ENCODE data around the gene FBXW8.
A peak's percentile ranks its signal among the peaks of the same experiment; 100 is the strongest.

Gene FBXW8

GRCh38 chr12:116982791-116983411 lies 72.2 kb downstream of the FBXW8 start:
- Histone ChIP-seq H3K27ac (no peak overlapping the region), H3K4me2 (peak overlapping the region; percentile 53)

GRCh38 chr12:116984098-116984497 lies 73.3 kb downstream of the FBXW8 start:
- Histone ChIP-seq H3K27me3 (no peaks in the 10 kb centered on the region), H3K4me2 (no peak overlapping the region)

More at GRCh38 chr12:116982791-116983411, 72.2 kb downstream of the FBXW8 start:
- Histone ChIP-seq H3K4me1 (peaks cover 40% of the 10 kb centered on the region), H3K4me3 (no peak overlapping the region), H3K9ac (no peak overlapping the region), H3K36me3 (peaks cover 35% of the 10 kb centered on the region), H3K27me3 (no peaks in the 10 kb centered on the region), H3K9me3 (no peaks in the 10 kb centered on the region), H4K20me1 (no peaks in the 10 kb centered on the region)
- no peak for TF ChIP-seq Cebpa-rat (IDR thresholded peaks at IDR 0.05)

GRCh38 chr12:116990329-116990728 lies 79.6 kb downstream of the FBXW8 start:
- no peaks in the 10 kb centered on the region for H3K27me3 ChIP-seq
- no peak overlapping the region for H3K4me2 ChIP-seq
- H3K36me3 ChIP-seq, result peaks cover 80% of the 10 kb centered on the region
- H3K4me1 ChIP-seq, result peaks cover 14% of the 10 kb centered on the region
- H3K27ac ChIP-seq, result no peak overlapping the region
- no peaks in the 10 kb centered on the region for H3K9me3 ChIP-seq
- no peak overlapping the region for H3K4me3 ChIP-seq
- TF ChIP-seq Cebpa-rat (IDR thresholded peaks at IDR 0.05), result no peak
- no peak overlapping the region for H3K9ac ChIP-seq
- H4K20me1 ChIP-seq, result peaks cover 9% of the 10 kb centered on the region; the same call in 1 of the 2 replicates

More at GRCh38 chr12:116984098-116984497, 73.3 kb downstream of the FBXW8 start:
- no peak for TF ChIP-seq Cebpa-rat (IDR thresholded peaks at IDR 0.05)
- H3K36me3 ChIP-seq, result peaks cover 47% of the 10 kb centered on the region
- H3K9ac ChIP-seq, result no peak overlapping the region
- no peaks in the 10 kb centered on the region for H4K20me1 ChIP-seq
- H3K4me3 ChIP-seq, result no peak overlapping the region
- H3K9me3 ChIP-seq, result no peaks in the 10 kb centered on the region
- peaks cover 28% of the 10 kb centered on the region for H3K4me1 ChIP-seq
- H3K27ac ChIP-seq, result no peak overlapping the region

- no peak overlapping the region for H3K27ac ChIP-seq
- H3K4me1 ChIP-seq, result peaks cover 16% of the 10 kb centered on the region
- H3K27me3 ChIP-seq, result no peaks in the 10 kb centered on the region
- H3K9me3 ChIP-seq, result no peaks in the 10 kb centered on the region
- H3K36me3 ChIP-seq, result peaks cover 80% of the 10 kb centered on the region
- no peak overlapping the region for H3K4me3 ChIP-seq
- no peak for TF ChIP-seq Cebpa-rat (IDR thresholded peaks at IDR 0.05)
- no peak overlapping the region for H3K4me2 ChIP-seq
- peaks cover 11% of the 10 kb centered on the region; the same call in 1 of the 2 replicates for H4K20me1 ChIP-seq
- no peak overlapping the region for H3K9ac ChIP-seq
Measured at GRCh38 chr12:116990971-116991966, 80.5 kb downstream of the FBXW8 start.

GRCh38 chr12:116996093-116996492 lies 85.3 kb downstream of the FBXW8 start:
- peaks cover 17% of the 10 kb centered on the region; the same call in 1 of the 2 replicates for H4K20me1 ChIP-seq
- H3K4me1 ChIP-seq, result peaks cover 16% of the 10 kb centered on the region
- no peaks in the 10 kb centered on the region for H3K27me3 ChIP-seq

GRCh38 chr12:116996621-116997020 lies 85.9 kb downstream of the FBXW8 start:
- H3K27me3 ChIP-seq, result no peaks in the 10 kb centered on the region
- no peak overlapping the region for H3K9ac ChIP-seq
- H3K4me3 ChIP-seq, result no peak overlapping the region
- H3K36me3 ChIP-seq, result peaks cover 80% of the 10 kb centered on the region
- no peaks in the 10 kb centered on the region for H3K9me3 ChIP-seq
- H4K20me1 ChIP-seq, result peaks cover 17% of the 10 kb centered on the region; the same call in 1 of the 2 replicates
- peaks cover 16% of the 10 kb centered on the region for H3K4me1 ChIP-seq
- no peak for TF ChIP-seq Cebpa-rat (IDR thresholded peaks at IDR 0.05)
- no peak overlapping the region for H3K4me2 ChIP-seq
- no peak overlapping the region for H3K27ac ChIP-seq

More at GRCh38 chr12:116996093-116996492, 85.3 kb downstream of the FBXW8 start:
- Histone ChIP-seq H3K9ac (no peak overlapping the region), H3K36me3 (peaks cover 80% of the 10 kb centered on the region), H3K27ac (no peak overlapping the region), H3K9me3 (no peaks in the 10 kb centered on the region), H3K4me2 (no peak overlapping the region), H3K4me3 (no peak overlapping the region)
- no peak for TF ChIP-seq Cebpa-rat (IDR thresholded peaks at IDR 0.05)

GRCh38 chr12:116999066-116999465 lies 88.3 kb downstream of the FBXW8 start:
- H3K36me3 ChIP-seq, result peaks cover 85% of the 10 kb centered on the region
- H3K27ac ChIP-seq, result no peak overlapping the region
- no peak for TF ChIP-seq Cebpa-rat (IDR thresholded peaks at IDR 0.05)
- H3K27me3 ChIP-seq, result no peaks in the 10 kb centered on the region
- H3K4me1 ChIP-seq, result peaks cover 15% of the 10 kb centered on the region
- H3K9me3 ChIP-seq, result no peaks in the 10 kb centered on the region
- no peak overlapping the region for H3K4me2 ChIP-seq
- peaks cover 24% of the 10 kb centered on the region; the same call in 1 of the 2 replicates for H4K20me1 ChIP-seq
- no peak overlapping the region for H3K4me3 ChIP-seq
- no peak overlapping the region for H3K9ac ChIP-seq

- H3K4me1 ChIP-seq, result peaks cover 3% of the 10 kb centered on the region
- H3K27ac ChIP-seq, result no peak overlapping the region
- H3K9ac ChIP-seq, result no peak overlapping the region
Measured at GRCh38 chr12:117000316-117000715, 89.6 kb downstream of the FBXW8 start.

GRCh38 chr12:117002051-117002817 lies 91.5 kb downstream of the FBXW8 start:
- TF ChIP-seq Cebpa-rat (IDR thresholded peaks at IDR 0.05), result no peak
- Histone ChIP-seq H3K9me3 (no peaks in the 10 kb centered on the region), H3K4me3 (no peak overlapping the region), H3K36me3 (peaks cover 93% of the 10 kb centered on the region), H3K9ac (no peak overlapping the region), H4K20me1 (peaks cover 13% of the 10 kb centered on the region; the same call in 1 of the 2 replicates), H3K4me1 (no peaks in the 10 kb centered on the region), H3K4me2 (no peak overlapping the region), H3K27ac (no peak overlapping the region), H3K27me3 (no peaks in the 10 kb centered on the region)

More at GRCh38 chr12:117000316-117000715, 89.6 kb downstream of the FBXW8 start:
- Histone ChIP-seq H4K20me1 (peaks cover 15% of the 10 kb centered on the region; the same call in 1 of the 2 replicates), H3K27me3 (no peaks in the 10 kb centered on the region), H3K36me3 (peaks cover 94% of the 10 kb centered on the region), H3K4me2 (no peak overlapping the region), H3K4me3 (no peak overlapping the region), H3K9me3 (no peaks in the 10 kb centered on the region)
- no peak for TF ChIP-seq Cebpa-rat (IDR thresholded peaks at IDR 0.05)
